NB4 (cell line): ENCODE data around the gene RASAL2.

Source experiments
- DNase-seq: peaks from one replicate; pipeline ENCODE4 v3.0.0; 2010; ENCODE audit warnings: low read depth
- H3K4me3 ChIP-seq: one replicate; pipeline ENCODE4 v1.5.1; 2011; ENCODE audit warnings: mild to moderate bottlenecking, low read depth, low read length, moderate library complexity
- MAX ChIP-seq: IDR thresholded peaks from 2 replicates; pipeline ENCODE4 v1.6.1; 2011; ENCODE audit warnings: low read depth, low read length
- MYC ChIP-seq: IDR thresholded peaks from 2 replicates; pipeline ENCODE4 v1.6.1; 2011; ENCODE audit warnings: low read depth, low read length
- POLR2A ChIP-seq: IDR thresholded peaks from 2 replicates; pipeline ENCODE4 v1.6.1; 2011; ENCODE audit warnings: mild to moderate bottlenecking; ENCODE audit not compliant: insufficient read length; ENCODE audit errors: extremely low read depth
- TF ChIP-seq, protein P1 (sequence below): IDR thresholded peaks from one replicate; pipeline ENCODE4 v1.5.1; 2012; ENCODE audit warnings: low read depth, low read length

RASAL2 gene

DNA sequence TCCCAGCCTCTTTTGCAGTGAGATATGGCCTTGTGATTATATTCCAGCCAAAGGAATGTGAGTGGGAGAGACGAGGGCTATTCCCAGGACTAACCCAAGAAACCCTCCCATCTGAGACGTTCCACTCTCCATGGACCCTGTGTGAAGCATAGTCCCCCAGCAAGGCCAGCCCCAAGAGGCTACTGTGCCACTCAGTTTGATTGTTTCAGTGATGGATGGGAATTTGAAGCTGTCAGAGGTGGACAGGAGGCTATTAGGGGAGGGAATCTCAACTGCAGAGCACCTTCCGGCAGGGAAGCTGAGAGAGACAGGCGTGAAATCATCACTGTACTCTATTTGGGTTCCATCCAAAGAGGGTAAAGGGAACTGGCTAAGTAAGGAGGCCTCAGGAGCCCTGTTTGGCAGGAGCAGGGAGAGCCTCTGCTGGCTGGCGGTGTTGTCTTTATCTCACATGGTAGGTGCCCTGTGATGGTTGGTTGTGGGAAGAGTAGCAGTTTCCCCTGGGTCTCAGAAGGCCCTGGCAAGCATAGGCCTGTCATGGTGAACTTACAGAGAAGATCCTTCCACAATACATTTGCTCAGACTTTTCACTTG lies 415.6 kb downstream of the RASAL2 start:
- TF ChIP-seq POLR2A (no peak), MYC (no peak), MAX (no peak)
- TF ChIP-seq, protein P1, sequence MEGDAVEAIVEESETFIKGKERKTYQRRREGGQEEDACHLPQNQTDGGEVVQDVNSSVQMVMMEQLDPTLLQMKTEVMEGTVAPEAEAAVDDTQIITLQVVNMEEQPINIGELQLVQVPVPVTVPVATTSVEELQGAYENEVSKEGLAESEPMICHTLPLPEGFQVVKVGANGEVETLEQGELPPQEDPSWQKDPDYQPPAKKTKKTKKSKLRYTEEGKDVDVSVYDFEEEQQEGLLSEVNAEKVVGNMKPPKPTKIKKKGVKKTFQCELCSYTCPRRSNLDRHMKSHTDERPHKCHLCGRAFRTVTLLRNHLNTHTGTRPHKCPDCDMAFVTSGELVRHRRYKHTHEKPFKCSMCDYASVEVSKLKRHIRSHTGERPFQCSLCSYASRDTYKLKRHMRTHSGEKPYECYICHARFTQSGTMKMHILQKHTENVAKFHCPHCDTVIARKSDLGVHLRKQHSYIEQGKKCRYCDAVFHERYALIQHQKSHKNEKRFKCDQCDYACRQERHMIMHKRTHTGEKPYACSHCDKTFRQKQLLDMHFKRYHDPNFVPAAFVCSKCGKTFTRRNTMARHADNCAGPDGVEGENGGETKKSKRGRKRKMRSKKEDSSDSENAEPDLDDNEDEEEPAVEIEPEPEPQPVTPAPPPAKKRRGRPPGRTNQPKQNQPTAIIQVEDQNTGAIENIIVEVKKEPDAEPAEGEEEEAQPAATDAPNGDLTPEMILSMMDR = no peak

GRCh38 chr1:178510155-178510554 lies 416.3 kb downstream of the RASAL2 start:
- TF ChIP-seq MYC (no peak), MAX (no peak), POLR2A (no peak)
- TF ChIP-seq, protein P1 = no peak
- no peak for DNase-seq
- no peak overlapping the region for H3K4me3 ChIP-seq

More for the DNA sequence above, 415.6 kb downstream of the RASAL2 start:
- no peak overlapping the region for H3K4me3 ChIP-seq
- DNase-seq = no peak

DNA sequence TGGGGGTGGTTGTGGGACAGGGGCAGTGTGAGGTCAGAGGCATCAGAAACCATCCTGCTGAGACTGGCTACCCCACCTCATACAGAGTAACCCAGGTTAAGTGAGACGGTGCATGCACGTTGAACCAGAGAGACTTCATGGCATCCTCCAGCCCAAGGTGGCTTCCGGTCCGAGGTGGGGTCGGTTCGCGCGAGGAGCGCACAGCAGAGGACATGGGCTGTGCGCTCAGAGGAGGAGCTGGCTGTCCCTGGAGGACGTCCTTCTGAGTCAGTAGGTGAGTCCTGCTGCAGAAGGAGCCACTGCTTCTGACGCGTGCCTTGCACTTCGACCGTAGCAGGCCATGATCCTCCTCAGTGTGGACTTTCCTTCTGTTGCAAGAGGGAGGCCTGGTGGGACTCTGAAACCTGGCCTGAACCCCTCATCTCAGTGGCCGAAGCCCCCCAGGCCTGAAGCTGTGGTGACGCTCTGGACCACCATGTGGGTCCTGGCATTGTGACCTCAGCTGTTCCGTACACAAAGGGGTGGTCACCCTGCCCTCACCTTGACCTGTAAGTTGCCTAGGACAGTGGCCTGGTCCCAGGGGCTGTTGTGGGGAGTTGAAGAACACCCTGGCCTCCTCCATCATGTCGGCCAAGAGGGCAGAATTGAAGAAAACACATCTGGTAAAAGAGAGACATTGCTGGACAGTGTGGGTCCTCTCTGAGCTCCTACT lies 418.8 kb downstream of the RASAL2 start, which contains the start of gene TEX35:
TEX35 (plus strand) TSS at position 544 of the 712 bp plus-strand sequence; CDS start at position 624, 80 bp downstream.
- DNase-seq = no peak
- no peak for TF ChIP-seq MYC
- no peak for TF ChIP-seq POLR2A
- TF ChIP-seq, protein P1 = no peak
- no peak for TF ChIP-seq MAX
- no peak within 1 kb of the TSS for H3K4me3 ChIP-seq

DNA sequence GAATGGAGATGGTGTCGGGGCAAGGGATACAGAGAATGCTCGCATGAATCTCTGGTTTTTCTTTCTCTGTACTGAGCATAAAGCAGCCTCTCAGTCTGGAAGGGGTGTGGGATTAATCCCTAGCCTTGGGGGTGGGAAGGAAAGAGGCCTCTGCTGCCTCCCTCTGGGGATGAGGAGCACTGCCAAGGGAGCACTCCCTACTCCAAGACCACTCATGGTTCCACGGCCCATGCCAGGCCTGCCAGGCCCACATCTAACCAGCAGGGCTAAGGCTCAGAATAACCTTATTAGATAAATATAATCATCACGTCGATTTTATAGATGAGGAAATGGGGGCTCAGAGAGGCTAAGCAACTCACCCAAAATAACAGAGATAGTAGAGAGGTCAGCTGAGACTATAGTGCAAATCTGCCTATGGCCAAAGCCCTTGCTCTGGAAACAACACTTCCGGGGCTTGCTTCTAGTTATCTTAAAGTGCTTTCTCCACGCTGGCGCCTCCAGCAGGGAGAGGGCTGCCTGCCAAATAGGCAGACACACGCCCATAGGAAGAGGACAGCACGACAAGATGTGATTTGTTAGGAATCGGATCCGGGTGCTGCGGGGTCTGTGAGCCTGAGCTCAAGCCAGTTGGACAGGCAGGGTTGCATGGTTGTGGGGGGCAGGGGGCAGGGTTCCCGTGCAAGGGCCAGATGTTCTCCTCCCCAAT lies 419.5 kb downstream of the RASAL2 start:
- no peak overlapping the region for H3K4me3 ChIP-seq
- no peak for DNase-seq
- TF ChIP-seq MYC (no peak), MAX (no peak), POLR2A (no peak)
- TF ChIP-seq, protein P1 = no peak

DNA sequence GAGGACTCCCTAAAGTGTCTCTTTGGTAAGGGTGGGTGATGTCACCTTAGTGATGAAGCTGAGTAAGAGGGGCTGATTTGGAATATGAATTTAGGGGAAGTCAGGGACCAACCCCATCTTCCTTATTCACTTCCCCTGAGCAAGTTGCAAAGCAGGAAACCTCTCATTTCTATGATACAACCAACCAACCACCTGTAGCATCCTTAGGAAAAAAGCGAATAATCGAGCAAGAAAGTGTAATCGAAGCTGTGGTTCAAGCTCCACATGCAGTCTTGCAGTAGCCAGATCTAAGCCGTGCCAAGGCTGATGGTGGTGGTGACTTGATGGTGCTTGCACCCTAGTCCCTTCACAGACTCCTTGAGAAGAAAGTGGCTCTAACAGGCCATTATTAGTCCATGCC lies 422.2 kb downstream of the RASAL2 start:
- H3K4me3 ChIP-seq = no peak overlapping the region
- TF ChIP-seq, protein P1 = no peak
- no peak for TF ChIP-seq POLR2A
- TF ChIP-seq MYC = no peak
- TF ChIP-seq MAX = no peak
- DNase-seq = no peak
